IMR-90 (cell line): Measurements from ENCODE around the gene PRTG. TPM values are rescaled to one million over a fixed set of nuclear protein-coding genes. Genes with fewer than 3 reads are reported as not detected.

Source experiments
- ATAC-seq: fragments of 200-7000 bp; cut with Tn5 transposase; 2 replicates; pipeline ENCODE4 v1.9.1; 2020; ENCODE audit warnings: low read depth, mild to moderate bottlenecking, moderate library complexity
- BruUV-seq: library from RNA; stranded (reverse); fragments of 400-500 nt; replicated peaks from 2 replicates; lab custom pipeline; 2021; lab: Mats Ljungman, UMichigan
- CTCF ChIA-PET: fragments of 300-600 bp; formaldehyde crosslinking; extraction: SDS; loops from one replicate; lab custom pipeline; 2021; ENCODE audit warnings: antibody characterized with exemption; lab: Yijun Ruan, JAX
- POLR2A ChIA-PET: fragments of 300-600 bp; sonication (Branson Sonifier 250); formaldehyde crosslinking; loops from one replicate; lab custom pipeline; 2022; ENCODE audit warnings: antibody characterized with exemption; ENCODE audit not compliant: unreplicated experiment; lab: Charles Lee
- DNase-seq: peaks from one replicate; pipeline ENCODE4 v3.0.0; 2013
- H2AFZ ChIP-seq: replicated peaks from 2 replicates; pipeline ENCODE3; 2013; ENCODE audit warnings: low read length, mild to moderate bottlenecking; ENCODE audit not compliant: poor library complexity
- H2AK5ac ChIP-seq: 2 replicates; pipeline ENCODE4 v1.6.1; 2013; ENCODE audit warnings: low read depth, low read length, inconsistent platforms
- H2AK9ac ChIP-seq: replicated peaks from 2 replicates; pipeline ENCODE3; 2013; ENCODE audit warnings: mild to moderate bottlenecking, low read depth, low read length, moderate library complexity; ENCODE audit not compliant: poor library complexity
- H2BK120ac ChIP-seq: 2 replicates; pipeline ENCODE4 v1.6.1; 2013; ENCODE audit warnings: low read depth, low read length, inconsistent platforms
- H2BK15ac ChIP-seq: 3 replicates; pipeline ENCODE4 v1.6.1; 2013; ENCODE audit warnings: low read depth, low read length, inconsistent platforms
- H2BK20ac ChIP-seq: 2 replicates; pipeline ENCODE4 v1.6.1; 2013; ENCODE audit warnings: low read depth, mild to moderate bottlenecking, inconsistent platforms, low read length, moderate library complexity
- H2BK5ac ChIP-seq: 2 replicates; pipeline ENCODE4 v1.6.1; 2013; ENCODE audit warnings: mild to moderate bottlenecking, low read depth, low read length, inconsistent platforms; ENCODE audit not compliant: poor library complexity, severe bottlenecking
- H3K14ac ChIP-seq: replicated peaks from 2 replicates; pipeline ENCODE4 v1.6.1; 2013; ENCODE audit warnings: low read depth, low read length, inconsistent platforms
- H3K18ac ChIP-seq: 2 replicates; pipeline ENCODE4 v1.6.1; 2013; ENCODE audit warnings: low read depth, low read length, control low read depth
- H3K23ac ChIP-seq: 2 replicates; pipeline ENCODE4 v1.6.1; 2013; ENCODE audit warnings: low read depth, low read length, inconsistent platforms
- H3K27ac ChIP-seq: 2 replicates; pipeline ENCODE4 v1.5.1; 2013; ENCODE audit warnings: mild to moderate bottlenecking, control low read depth, low read length; ENCODE audit not compliant: insufficient read depth
- H3K27me3 ChIP-seq: 2 replicates; pipeline ENCODE4 v1.6.1; 2013; ENCODE audit warnings: low read length; ENCODE audit not compliant: control insufficient read depth, insufficient read depth
- H3K36me3 ChIP-seq: 2 replicates; pipeline ENCODE4 v1.6.1; 2013; ENCODE audit warnings: low read length, mixed read lengths; ENCODE audit not compliant: control insufficient read depth, insufficient read depth
- H3K4ac ChIP-seq: 2 replicates; pipeline ENCODE4 v1.6.1; 2013; ENCODE audit warnings: low read depth, low read length, inconsistent platforms
- H3K4me1 ChIP-seq: 2 replicates; pipeline ENCODE4 v1.6.1; 2013; ENCODE audit warnings: low read length, mixed read lengths; ENCODE audit not compliant: control insufficient read depth, insufficient read depth
- H3K4me2 ChIP-seq: 2 replicates; pipeline ENCODE4 v1.6.1; 2013; ENCODE audit warnings: low read depth, mild to moderate bottlenecking, control low read depth, low read length, moderate library complexity
- H3K4me3 ChIP-seq: 2 replicates; pipeline ENCODE4 v1.5.1; 2013; ENCODE audit warnings: low read depth, mild to moderate bottlenecking, control low read depth, low read length, moderate library complexity; ENCODE audit not compliant: insufficient read depth
- H3K56ac ChIP-seq: 2 replicates; pipeline ENCODE4 v1.6.1; 2013; ENCODE audit warnings: low read length, inconsistent platforms; ENCODE audit not compliant: insufficient read depth; ENCODE audit errors: extremely low read depth
- H3K79me1 ChIP-seq, 2 experiments: 2 replicates each; pipeline ENCODE4 v1.6.1; 2013; ENCODE audit warnings: low read length in 2 of 2, inconsistent platforms in 1 of 2, low read depth in 1 of 2
- H3K9ac ChIP-seq: 2 replicates; pipeline ENCODE4 v1.6.1; 2013; ENCODE audit warnings: low read depth, low read length, control low read depth
- H3K9me1 ChIP-seq: 2 replicates; pipeline ENCODE4 v1.6.1; 2013; ENCODE audit warnings: low read length, inconsistent platforms; ENCODE audit not compliant: insufficient read depth
- H3K9me3 ChIP-seq: 2 replicates; pipeline ENCODE4 v1.6.1; 2013; ENCODE audit warnings: low read length; ENCODE audit not compliant: control insufficient read depth, insufficient read depth
- H4K20me1 ChIP-seq: 2 replicates; pipeline ENCODE4 v1.6.1; 2013; ENCODE audit warnings: low read length, inconsistent platforms; ENCODE audit not compliant: insufficient read depth
- H4K5ac ChIP-seq: 2 replicates; pipeline ENCODE4 v1.6.1; 2013; ENCODE audit warnings: mild to moderate bottlenecking, low read depth, low read length, control low read depth
- H4K8ac ChIP-seq, 2 experiments: 2 replicates each; pipeline ENCODE4 v1.6.1; 2013; ENCODE audit warnings: low read depth in 2 of 2, low read length in 2 of 2, control low read depth in 1 of 2, inconsistent platforms in 1 of 2
- H4K91ac ChIP-seq: 2 replicates; pipeline ENCODE4 v1.6.1; 2013; ENCODE audit warnings: low read depth, low read length, inconsistent platforms; ENCODE audit not compliant: insufficient read depth
- CHD1 ChIP-seq: IDR thresholded peaks from 2 replicates; pipeline ENCODE4 v1.6.1; 2012; ENCODE audit warnings: low read depth, low read length, improper control_type of control experiment
- FOS ChIP-seq: fragments of 150-350 bp; IDR thresholded peaks from 2 replicates; pipeline ENCODE4 v1.6.1; 2016; ENCODE audit warnings: low read depth, low read length
- MAFK ChIP-seq: IDR thresholded peaks from 2 replicates; pipeline ENCODE4 v1.6.1; 2012; ENCODE audit warnings: low read depth, low read length, improper control_type of control experiment
- MAZ ChIP-seq: IDR thresholded peaks from 2 replicates; pipeline ENCODE4 v1.6.1; 2012; ENCODE audit warnings: low read depth, mild to moderate bottlenecking, low read length, improper control_type of control experiment, moderate library complexity, borderline replicate concordance
- POLR2A ChIP-seq: IDR thresholded peaks from 2 replicates; pipeline ENCODE4 v1.6.1; 2012; ENCODE audit warnings: mild to moderate bottlenecking, low read depth, low read length
- RAD21 ChIP-seq: IDR thresholded peaks from 2 replicates; pipeline ENCODE4 v1.6.1; 2012; ENCODE audit warnings: low read length, improper control_type of control experiment
- RCOR1 ChIP-seq: IDR thresholded peaks from 2 replicates; pipeline ENCODE4 v1.6.1; 2012; ENCODE audit warnings: mild to moderate bottlenecking, low read length, improper control_type of control experiment; ENCODE audit not compliant: insufficient replicate concordance
- RFX5 ChIP-seq: IDR thresholded peaks from 2 replicates; pipeline ENCODE4 v1.8.0; 2012; ENCODE audit warnings: low read depth, mild to moderate bottlenecking, low read length, moderate library complexity
- SMC3 ChIP-seq: fragments of 150-350 bp; IDR thresholded peaks from 2 replicates; pipeline ENCODE4 v1.6.1; 2016; ENCODE audit warnings: low read depth, mild to moderate bottlenecking, antibody characterized with exemption, low read length, moderate library complexity
- WGBS, 2 experiments: methylation state at CpG; one replicate each; pipeline versions ENCODE4 v1.1.5 to v1.1.7; 2013; ENCODE audit warnings: missing lambda C conversion rate in 2 of 2; ENCODE audit not compliant: insufficient read length in 1 of 2; ENCODE audit errors: extremely low coverage in 2 of 2; 5-methylcytosine and 5-hydroxymethylcytosine counted together
- dilution Hi-C: fragments of 300-500 bp; cut with HindIII; formaldehyde crosslinking; loops from one replicate; pipeline ENCODE4 v1.14.3; 2018; ENCODE audit warnings: low sequenced_read_pairs; ENCODE audit not compliant: unreplicated experiment
- in situ Hi-C: fragments of 300-500 bp; cut with MboI; formaldehyde crosslinking; loops from 3 replicates; pipeline ENCODE4 v1.14.3; 2019; ENCODE audit warnings: low sequenced_read_pairs, inconsistent platforms, mixed read lengths
- intact Hi-C: fragments of 100-400 bp; cut with micrococcal nuclease; formaldehyde crosslinking; loops from 2 replicates; pipeline ENCODE4 v1.10.0; 2022
- polyA plus RNA-seq, 3 experiments: library from polyadenylated mRNA; depleted of rRNA; stranded (reverse); fragments of >200 nt; gene quantifications; 2 replicates each; pipeline ENCODE4 v1.2.3, GENCODE V29; 2012; ENCODE audit warnings: low replicate concordance in 1 of 3
- total RNA-seq: library from RNA; depleted of rRNA; stranded (reverse); fragments of >200 nt; gene quantifications from 2 replicates; pipeline ENCODE4 v1.2.3, GENCODE V29; 2012
- TF ChIP-seq, protein P1 (sequence below): fragments of 150-350 bp; IDR thresholded peaks from 2 replicates; pipeline ENCODE4 v1.6.1; 2016; ENCODE audit warnings: low read depth, mild to moderate bottlenecking, low read length, moderate library complexity, borderline replicate concordance

The PRTG gene
- total and polyA plus RNA-seq, 2 of the 4 experiments (the other 2 are of a cell fraction): 0.99 to 1.4 TPM

DNA sequence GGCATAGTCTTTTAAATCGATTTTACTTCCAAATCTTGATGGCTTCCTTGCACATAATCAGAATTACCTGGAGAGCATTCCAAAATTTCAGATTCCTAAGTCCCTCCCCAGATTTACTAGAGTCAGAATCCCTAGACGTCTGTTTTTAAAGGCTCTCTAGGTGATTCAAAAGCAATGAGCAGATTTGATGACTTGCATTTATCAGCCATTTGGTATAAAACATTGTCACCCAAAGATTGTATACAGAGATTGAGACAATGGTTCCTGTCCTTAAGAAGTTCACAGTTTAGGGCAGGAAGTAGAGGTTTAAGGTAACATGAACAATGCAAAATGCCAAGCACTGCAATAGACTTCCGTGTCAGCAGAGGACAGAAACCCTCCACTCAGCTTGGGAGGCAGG lies 152.2 kb downstream of the PRTG start:
- Histone ChIP-seq H2BK5ac (no peak overlapping the region), H3K4me3 (no peak overlapping the region), H3K4me2 (no peak overlapping the region), H3K36me3 (no peaks in the 10 kb centered on the region), H2BK15ac (no peak overlapping the region), H4K91ac (no peak overlapping the region), H2BK120ac (no peak overlapping the region), H4K20me1 (0 out of 2 replicates have a peak, but pooled peaks cover 7% of the 10 kb centered on the region), H4K8ac (no peak overlapping the region), H3K27ac (no peak overlapping the region), H3K4ac (no peak overlapping the region), H3K4me1 (peaks cover 3% of the 10 kb centered on the region; the same call in 1 of the 2 replicates), H3K56ac (no peak overlapping the region), H3K9me1 (no peaks in the 10 kb centered on the region), H3K14ac (no peak overlapping the region), H2AFZ (no peak overlapping the region), H3K18ac (no peak overlapping the region), H4K5ac (no peak overlapping the region), H2AK5ac (no peak overlapping the region), H3K79me1 (peaks cover 5 to 21% of the 10 kb centered on the region in 2 experiments; a peak in 3 of 4 replicates), H3K27me3 (no peaks in the 10 kb centered on the region), H3K23ac (no peak overlapping the region), H2BK20ac (no peak overlapping the region), H3K9ac (no peak overlapping the region), H2AK9ac (no peak overlapping the region), H3K9me3 (no peaks in the 10 kb centered on the region)
- no CpG with 5 or more reads among the region's 3 CpGs for WGBS, 2 experiments
- DNase-seq (no peak), ATAC-seq (no peak)
- TF ChIP-seq, protein P1, sequence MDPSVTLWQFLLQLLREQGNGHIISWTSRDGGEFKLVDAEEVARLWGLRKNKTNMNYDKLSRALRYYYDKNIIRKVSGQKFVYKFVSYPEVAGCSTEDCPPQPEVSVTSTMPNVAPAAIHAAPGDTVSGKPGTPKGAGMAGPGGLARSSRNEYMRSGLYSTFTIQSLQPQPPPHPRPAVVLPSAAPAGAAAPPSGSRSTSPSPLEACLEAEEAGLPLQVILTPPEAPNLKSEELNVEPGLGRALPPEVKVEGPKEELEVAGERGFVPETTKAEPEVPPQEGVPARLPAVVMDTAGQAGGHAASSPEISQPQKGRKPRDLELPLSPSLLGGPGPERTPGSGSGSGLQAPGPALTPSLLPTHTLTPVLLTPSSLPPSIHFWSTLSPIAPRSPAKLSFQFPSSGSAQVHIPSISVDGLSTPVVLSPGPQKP: no peak
- no peak for TF ChIP-seq POLR2A
- TF ChIP-seq MAFK: no peak
- TF ChIP-seq RAD21: no peak
- no peak for TF ChIP-seq MAZ
- no peak for TF ChIP-seq RFX5
- TF ChIP-seq SMC3: no peak
- TF ChIP-seq CHD1: no peak
- no peak for TF ChIP-seq RCOR1
- no peak for TF ChIP-seq FOS
- in situ Hi-C loops: no loop called here
- CTCF ChIA-PET: no interaction called here
- intact Hi-C loops: no loop called here
- POLR2A ChIA-PET: no interaction called here
- dilution Hi-C loops: no loop called here
- no TSS peak for BruUV-seq
